NCI-H128 (cell line): ENCODE results near the gene INPP4A.
"Not testable (repeated sequence)": the region's sequence is repeated elsewhere in the genome, so short reads cannot be mapped to it uniquely, and the experiment has no call there.

Experiments
- DNase-seq: peaks from one replicate; lab custom pipeline; 2025; ENCODE audit not compliant: unreplicated experiment; lab: John Stamatoyannopoulos, UW

INPP4A gene

DNA sequence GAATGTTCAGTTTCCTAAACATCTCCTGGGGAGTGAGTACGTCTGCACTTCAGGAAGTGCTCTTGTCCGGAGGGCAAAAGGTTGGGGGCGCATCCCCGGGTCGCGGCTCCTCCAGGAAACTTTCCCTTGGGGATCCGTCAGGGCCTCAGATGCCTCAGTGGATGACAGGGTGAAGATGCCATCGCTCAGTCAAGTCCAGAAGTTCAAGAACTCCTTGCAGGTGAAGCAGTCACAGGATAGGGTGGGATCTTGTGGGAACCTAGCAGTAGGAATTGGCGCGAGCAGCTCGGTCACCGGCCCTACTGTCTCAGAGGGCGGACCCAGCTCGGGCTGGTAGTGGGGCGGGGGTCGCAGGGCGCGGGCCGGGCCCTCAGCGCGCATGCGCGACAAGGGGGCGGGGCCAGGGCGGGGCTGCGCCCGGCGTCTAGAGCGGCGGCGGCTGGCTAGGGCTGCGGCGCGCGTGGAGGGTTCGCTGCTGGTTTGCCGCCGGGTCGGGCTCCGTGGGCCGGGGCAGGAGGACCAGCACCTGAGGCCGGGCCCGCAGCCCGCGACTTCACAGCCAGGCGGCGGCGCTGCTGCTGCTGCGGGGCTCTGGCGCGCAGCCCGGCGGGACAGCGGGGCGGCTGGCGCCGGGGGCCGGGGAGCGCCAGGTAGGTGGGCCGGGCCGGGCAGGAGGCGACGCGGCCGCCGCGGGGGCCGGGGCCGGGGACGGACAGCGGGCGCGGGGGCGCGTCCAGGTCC, at the start of gene INPP4A:
INPP4A (plus strand) TSS at position 423 of the 741 bp plus-strand sequence. CDS start 75,191 bp downstream, outside the sequence.
- peak; percentile 26 for DNase-seq

DNA sequence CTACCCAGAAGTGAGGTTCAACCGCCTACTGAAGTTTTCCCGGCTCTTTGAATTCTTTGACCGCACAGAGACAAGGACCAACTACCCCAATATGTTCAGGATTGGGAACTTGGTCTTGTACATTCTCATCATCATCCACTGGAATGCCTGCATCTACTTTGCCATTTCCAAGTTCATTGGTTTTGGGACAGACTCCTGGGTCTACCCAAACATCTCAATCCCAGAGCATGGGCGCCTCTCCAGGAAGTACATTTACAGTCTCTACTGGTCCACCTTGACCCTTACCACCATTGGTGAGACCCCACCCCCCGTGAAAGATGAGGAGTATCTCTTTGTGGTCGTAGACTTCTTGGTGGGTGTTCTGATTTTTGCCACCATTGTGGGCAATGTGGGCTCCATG, 48.7 kb upstream of the INPP4A start:
- DNase-seq = no peak

DNA sequence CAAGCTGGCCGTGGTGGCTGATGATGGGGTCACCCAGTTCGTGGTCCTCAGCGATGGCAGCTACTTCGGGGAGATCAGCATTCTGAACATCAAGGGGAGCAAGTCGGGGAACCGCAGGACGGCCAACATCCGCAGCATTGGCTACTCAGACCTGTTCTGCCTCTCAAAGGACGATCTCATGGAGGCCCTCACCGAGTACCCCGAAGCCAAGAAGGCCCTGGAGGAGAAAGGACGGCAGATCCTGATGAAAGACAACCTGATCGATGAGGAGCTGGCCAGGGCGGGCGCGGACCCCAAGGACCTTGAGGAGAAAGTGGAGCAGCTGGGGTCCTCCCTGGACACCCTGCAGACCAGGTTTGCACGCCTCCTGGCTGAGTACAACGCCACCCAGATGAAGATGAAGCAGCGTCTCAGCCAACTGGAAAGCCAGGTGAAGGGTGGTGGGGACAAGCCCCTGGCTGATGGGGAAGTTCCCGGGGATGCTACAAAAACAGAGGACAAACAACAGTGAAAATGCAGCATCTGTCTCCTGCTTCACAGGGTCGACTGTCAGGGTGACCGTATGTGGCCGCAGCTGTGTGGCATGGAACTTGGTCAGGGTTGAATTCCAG, 47.8 kb upstream of the INPP4A start:
- DNase-seq = no peak

DNA sequence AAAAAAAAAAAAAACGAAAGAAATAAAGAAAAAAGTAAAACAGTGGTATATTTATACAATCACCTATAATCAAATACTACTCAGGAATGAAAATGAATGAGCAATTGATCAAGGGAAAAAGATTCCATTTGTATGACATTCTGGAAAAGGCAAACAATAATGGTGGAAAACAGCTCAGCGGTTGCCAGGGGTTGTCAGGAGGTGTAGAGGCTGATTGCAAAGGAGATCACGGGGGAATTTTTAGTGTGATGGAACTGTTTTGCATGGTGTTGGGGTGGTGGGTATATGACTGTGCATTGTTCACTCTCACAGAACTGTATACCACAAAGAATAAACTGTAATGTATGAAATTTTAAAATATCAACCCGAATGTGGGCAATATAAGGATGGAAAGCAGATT, 45.5 kb upstream of the INPP4A start:
- DNase-seq = no peak

DNA sequence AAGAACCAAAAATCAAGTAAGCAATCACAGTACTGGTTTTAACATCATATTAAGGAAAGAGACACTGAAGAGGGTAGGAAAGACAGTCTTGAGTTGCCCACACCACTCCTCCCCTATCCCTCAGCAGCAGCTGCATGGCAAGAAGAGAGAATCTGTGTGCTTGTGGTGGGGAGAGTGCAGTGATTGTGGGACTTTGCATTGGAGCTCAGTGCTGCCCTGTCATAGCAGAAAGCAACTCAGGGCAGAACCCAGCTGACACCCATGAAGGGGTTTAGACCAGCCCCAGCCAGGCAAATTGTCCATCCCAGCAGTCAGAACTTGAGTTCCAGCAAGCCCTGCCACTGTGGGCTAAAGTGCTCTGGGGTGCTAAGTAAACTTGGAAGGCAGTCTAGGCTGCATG, 40.8 kb upstream of the INPP4A start:
- DNase-seq = no peak

DNA sequence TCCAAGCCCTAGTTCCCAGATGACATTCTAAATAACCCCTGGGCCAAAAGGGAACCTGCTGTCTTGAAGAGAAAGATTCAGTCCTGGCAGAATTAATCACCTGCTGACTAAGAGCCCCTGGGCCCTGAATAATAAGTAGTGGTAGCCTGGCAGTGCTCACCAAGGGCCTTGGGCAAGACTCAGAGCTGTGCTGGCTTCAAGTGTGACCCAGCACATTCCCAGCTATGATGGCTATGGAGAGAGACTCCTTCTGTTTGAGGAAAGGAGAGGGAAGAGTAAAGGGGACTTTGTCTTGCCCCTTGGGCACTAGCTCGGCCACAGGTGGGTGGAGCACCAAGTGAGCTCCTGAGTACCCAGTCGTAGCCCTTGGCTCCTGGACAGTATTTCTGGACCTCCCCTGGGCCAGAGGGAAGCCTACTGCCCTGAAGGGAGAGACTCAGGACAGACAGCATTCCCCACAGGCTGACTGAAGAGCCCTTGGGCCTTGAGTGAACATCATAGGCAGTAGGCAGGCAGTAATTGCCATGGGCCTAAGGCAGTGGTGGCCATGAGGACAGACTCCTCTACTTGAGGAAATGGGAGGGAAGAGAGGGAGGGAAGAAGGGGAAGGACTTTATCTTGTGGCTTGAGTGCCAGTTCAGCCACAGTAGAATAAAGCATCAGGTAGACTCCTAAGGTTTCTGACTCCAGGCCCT, 40.0 kb upstream of the INPP4A start:
- no peak for DNase-seq

DNA sequence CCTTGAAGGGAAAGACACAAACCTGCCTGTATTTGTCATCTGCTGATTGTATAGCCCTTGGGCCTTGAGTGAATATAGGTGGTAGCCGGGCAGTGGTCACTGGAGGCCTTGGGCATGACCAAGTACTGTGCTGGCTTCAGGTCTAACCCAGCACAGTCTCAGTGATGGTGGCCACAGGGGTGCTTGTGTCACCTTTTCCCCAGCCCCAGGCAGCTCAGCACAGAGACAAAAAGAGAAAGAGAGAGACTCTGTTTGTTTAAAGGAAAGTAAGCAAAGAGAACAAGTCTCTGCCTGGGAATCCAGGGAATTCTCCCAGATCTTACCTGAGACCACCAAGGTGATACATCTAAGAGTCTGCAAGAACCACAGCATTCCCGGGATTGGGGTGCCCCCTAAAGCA, 39.4 kb upstream of the INPP4A start:
- no peak for DNase-seq

DNA sequence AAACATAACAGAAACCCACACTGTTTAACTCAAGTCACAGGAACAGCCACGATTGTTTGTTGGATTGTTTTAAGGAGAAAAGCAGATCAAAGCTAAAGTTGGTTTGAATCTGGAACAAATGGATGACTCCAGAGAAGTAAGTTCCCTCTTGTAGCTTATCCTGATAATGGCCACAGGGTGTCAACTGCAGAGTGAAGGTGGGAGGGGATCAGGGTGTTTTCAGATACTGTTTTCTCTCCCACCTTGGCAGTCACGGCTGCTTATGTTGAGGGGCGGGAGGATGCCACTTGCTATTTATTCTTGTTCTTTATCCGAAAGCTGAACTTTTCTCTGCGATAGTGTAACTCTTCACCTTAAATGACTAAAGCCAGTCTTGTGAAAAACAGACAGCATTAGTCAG, 36.5 kb upstream of the INPP4A start:
- no peak for DNase-seq

DNA sequence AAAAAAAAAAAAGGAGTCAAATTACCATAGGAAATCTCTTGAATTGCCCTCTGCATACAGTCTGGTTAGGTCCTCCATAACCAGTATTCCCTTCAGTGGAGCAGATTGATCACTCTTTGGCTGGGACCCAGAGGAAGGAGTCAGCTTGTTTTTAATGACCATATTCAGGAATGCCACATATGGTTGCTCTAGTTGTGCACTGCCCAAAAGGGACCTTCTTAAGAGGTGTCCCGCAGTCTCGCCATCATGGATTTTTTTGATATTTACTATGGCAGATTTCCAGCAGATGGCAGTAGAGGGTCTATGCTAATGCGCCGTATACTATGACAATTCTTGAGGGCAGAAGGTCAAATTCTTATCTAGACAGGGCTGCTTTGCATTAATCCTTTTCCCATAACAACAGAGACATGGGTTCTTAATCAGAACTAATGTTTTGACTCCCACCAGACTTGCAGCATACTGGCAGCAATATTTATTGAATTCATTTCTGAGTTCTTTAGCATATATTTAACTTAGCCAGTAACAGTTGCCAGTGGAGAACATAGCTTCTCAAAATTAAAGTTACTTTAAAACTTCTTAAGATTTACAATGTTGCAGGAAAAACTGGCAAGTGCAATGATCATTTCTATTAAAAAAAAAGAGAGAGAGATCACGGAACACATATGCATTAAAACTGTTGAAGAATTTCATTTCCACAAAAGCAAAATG, 31.8 kb upstream of the INPP4A start:
- DNase-seq = no peak

DNA sequence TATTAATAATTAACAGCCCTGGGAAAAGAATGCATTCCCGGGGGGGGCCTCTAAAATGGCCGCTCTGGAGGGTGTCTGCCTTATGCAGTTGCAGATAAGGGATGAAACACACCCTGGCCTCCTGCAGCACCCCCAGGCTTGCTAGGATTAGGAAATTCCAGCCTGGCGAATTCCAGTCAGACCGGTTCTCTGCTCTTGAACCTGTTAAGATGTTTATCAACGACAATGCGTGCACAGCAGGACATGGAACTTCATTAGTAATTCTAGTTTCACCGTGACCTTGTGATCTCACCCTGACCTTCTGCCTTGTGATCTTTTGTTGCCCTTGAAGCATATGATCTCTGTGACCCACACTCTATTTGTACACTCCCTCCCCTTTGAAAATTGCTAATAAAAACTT, 30.4 kb upstream of the INPP4A start:
- DNase-seq = not testable (repeated sequence)

DNA sequence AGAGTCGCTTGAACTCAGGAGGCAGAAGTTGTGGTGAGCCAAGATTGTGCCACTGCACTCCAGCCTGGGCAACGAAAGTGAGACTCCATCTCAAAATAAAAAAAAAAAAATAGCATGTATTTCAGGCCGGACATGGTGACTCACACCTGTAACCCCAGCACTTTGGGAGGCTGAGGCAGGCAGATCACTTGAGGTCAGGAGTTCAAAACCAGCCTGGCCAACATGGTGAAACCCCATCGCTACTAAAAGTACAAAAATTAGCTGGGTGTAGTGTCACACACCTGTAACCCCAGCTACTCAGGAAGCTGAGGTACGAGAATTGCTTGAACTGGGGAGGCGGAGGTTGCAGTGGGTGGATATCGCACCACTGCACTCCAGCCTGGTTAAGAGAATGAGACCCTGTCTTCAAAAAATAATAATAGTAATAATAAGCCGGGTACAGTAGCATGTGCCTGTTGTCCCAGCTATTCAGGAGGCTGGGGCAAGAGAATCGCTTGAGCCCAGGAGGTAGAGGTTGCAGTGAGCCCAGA, 28.9 kb upstream of the INPP4A start:
- DNase-seq = not testable (repeated sequence)

DNA sequence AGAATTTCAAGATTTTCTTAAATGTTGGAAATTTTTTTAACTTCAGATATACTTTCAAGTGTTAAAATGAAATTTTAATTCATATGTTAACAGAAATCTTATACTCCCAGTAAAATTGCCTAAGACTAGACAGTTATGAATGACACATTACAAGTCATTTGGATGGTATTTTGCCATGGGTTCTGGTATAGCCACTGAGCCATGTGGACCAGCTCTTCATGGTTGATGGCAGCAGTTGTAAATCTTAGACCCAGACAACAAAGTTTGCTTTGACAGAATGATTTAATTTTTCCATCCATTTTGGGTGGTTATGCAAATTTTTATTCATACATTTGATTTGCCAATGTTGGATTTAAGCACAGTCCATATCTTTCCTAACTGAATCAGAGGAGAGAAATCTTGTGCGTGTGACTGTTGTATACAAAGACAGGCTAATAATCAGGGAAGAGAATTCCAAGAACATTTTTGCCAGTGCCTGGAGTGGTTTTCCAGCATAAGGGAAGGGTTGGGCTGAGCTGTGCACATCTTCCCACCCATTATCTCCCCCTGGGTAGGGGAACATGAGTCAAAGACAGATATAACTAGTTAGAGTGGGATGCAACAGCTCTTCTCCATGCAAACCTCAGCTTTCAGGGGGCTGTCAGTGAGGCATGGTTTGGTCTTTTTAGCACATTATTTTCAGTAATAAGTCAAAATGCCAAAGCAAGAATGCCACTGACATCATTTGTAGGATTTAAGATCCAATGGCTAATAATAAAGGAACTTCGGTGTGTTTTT, 28.1 kb upstream of the INPP4A start:
- no peak for DNase-seq

DNA sequence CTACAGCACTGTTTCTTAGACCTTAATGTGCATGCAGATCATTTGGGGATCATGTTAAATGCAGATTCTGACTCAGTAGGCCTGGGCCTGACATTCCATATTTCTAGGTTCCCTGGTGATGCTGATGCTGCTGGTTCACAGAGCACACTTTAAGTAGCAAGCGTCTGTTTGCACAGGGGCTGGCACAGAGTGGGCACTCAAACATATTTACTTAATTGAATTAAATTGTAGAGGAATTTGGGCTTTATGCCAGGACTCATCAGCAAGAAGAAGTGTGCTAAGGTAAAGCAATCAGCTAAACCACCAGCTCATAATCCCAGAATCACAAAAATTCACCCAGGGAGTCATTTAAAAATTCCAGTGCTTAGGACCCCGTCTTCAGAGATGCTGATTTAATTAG, 25.1 kb upstream of the INPP4A start:
- no peak for DNase-seq

DNA sequence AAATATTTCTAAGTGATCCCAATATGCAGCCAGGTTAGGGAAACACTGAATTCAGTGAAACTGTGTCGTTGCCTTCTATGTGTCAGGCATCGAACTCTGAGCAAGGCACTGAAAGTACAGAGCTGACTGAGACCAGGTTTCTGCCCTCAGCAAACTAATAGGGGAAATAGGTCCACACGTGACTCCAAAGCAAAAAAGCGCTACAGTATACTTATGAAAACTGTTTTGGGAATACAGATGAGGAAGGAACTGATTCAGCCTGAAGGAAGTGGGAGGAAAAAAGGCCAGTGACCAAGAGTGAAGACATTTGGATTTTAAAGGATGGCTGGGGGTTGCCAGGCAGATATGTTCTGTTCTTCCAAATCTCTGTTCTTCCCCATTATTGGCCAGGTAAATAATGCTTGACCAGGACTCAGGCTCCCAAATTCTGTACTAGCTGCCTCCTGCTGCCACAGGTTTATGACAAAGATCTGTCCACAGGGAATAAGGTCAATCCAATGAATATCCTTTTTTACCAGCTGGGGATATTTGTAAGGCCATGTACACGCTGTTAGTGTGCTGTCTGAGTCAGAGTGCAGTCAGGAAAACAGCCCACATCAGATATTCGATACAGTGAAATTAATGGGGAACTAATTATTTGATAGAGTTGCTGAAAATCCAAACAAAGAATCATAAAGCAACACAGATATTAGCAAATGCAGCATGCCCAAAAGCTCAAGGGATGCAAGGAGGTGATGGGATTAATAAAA, 24.5 kb upstream of the INPP4A start:
- DNase-seq = no peak

DNA sequence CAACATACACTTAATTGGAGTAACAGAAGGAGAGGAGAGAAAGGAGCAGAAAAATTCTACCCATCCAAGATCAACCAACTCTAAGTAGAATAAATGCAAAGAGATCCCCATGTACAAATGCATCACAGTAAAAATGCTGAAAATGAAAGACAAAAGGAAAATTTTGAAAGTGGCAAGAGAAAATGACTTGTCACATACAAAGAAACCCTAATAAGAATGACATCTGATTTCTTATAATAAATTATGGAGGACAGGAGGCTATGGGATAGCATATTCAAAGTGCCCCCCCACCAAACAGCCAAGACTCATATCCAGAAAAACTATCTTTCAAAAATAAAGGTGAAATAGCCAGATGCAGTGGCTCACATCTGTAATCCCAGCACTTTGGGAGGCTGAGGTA, 22.2 kb upstream of the INPP4A start:
- DNase-seq = no peak

DNA sequence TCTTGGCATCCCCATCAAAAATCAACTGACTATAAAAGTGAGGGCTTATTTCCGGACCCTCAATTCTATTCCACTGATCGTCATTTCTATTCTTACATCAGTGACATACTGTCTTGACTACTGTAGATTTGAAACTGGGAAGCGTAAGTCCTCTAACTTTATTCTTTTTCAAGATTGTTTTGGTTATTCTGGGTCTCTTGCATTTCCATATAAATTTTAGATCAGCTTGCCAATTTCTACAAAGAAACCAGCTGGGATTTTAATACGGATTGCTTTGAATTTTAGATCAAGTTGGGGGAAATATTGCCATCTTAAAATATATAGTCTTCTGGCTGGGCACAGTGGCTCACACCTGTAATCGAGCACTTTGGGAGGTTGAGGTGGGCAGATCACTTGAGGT, 17.9 kb upstream of the INPP4A start:
- DNase-seq = no peak

DNA sequence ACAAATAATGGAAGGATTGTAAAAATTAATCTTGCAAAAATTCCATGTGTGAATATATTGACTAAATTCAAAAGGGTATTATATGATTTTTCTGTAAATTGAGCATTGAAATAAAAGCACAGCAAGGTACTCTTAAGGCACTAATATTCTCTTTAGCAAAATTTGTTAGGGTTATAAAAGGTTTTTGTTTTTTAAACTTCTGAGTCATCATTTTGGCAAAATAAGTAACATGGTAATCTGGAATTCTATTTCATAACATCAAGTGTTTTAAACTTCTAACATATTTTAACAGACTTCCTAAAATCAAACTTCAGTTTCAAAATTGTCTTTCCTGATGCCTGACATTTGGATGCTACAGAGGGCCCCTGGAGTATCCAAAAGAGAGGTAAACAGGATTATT, 12.5 kb upstream of the INPP4A start:
- DNase-seq = no peak

DNA sequence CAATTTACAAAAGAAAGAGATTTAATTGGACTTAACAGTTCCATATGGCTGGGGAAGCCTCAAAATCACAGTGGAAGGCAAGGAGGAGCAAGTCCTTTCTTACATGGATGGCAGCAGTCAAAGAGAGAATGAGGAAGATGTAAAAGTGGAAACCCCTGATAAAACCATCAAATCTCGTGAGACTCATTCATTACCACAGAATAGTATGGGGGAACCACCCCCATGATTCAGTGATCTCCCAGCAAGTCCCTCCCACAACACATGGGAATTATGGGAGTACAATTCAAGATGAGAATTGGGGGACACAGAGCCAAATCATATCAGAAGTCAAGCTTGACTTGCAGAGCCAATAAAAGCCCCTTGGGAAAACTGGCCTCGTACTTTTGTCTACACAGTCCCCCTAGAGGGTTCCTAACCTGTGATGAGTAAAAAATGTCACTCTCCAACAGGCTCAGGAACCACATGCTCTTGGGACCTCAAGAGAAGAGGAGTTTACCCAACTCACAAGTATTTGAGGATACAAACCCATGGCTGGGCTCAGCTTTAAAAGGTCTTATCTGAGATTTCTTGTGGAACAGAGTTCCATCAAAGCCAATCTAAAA, 11.2 kb upstream of the INPP4A start:
- DNase-seq = no peak

DNA sequence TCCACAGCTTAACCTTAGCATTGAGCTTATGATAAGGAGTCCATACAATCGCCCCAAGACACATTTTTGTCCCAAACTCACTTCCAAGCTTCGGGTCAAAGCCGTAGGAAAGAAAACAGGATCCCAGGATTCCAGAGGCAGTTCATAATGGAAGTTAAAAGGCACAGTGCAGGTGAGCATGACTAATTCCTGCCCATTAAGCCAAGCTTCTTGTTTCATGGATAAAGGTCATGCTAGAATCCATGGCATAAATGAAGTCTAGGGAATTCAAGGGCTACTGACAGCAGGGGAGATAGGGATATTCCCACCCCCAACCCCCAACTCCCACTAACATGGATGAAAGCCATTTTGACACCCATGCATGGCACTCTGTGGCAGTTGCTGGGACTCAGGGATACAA, 10.2 kb upstream of the INPP4A start:
- DNase-seq = no peak

DNA sequence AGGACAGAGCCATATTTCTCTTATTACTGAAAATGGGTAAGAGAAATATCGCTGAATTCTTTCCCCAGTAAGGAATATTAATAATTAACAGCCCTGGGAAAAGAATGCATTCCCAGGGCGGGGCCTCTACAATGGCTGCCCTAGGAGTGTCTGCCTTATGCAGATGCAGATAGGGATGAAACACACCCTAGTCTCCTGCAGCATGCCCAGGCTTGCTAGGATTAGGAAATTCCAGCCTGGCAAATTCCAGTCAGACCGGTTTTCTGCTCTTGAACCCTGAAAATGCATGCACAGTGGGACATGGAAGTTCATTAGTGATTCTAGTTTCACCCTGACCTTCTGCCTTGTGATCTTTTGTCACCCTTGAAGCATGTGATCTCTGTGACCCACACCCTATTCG, 9.0 kb upstream of the INPP4A start:
- DNase-seq = not testable (repeated sequence)
